Peyer's patch (tissue), 4 donors: ENCODE results near the gene IHH.

Source experiments
- CTCF ChIP-seq, 6 experiments: fragments of 450-650 bp in 4 of 6; fragments of 200-600 bp in 2 of 6; sonication (generic) in 1 of 6; IDR thresholded peaks; one replicate each; pipeline ENCODE4 v1.5.1; 2017 to 2019; ENCODE audit warnings: antibody characterized with exemption in 6 of 6, mild to moderate bottlenecking in 3 of 6, moderate library complexity in 1 of 6
- POLR2A ChIP-seq, 2 donors: fragments of 450-650 bp; IDR thresholded peaks; one replicate each; pipeline ENCODE4 v1.5.1; 2017; ENCODE audit warnings: antibody characterized with exemption in 2 of 2, mild to moderate bottlenecking in 2 of 2, moderate library complexity in 2 of 2

GRCh38 chr2:219038600-219038999 is 22.1 kb downstream of the IHH start:
- TF ChIP-seq CTCF (IDR thresholded peaks at IDR 0.05) (no peak), POLR2A (IDR thresholded peaks at IDR 0.05) (no peak)
